ENCODE data around the gene GPR15.

Gene GPR15

GRCh38 chr3:98531622-98532274, at the start of gene GPR15:
Gene GPR15 (plus strand): TSS chr3:98531978. CDS start chr3:98532034, 56 bp downstream.
- DNase-seq (ENCODE audit: low spot score) = no peak

DNA sequence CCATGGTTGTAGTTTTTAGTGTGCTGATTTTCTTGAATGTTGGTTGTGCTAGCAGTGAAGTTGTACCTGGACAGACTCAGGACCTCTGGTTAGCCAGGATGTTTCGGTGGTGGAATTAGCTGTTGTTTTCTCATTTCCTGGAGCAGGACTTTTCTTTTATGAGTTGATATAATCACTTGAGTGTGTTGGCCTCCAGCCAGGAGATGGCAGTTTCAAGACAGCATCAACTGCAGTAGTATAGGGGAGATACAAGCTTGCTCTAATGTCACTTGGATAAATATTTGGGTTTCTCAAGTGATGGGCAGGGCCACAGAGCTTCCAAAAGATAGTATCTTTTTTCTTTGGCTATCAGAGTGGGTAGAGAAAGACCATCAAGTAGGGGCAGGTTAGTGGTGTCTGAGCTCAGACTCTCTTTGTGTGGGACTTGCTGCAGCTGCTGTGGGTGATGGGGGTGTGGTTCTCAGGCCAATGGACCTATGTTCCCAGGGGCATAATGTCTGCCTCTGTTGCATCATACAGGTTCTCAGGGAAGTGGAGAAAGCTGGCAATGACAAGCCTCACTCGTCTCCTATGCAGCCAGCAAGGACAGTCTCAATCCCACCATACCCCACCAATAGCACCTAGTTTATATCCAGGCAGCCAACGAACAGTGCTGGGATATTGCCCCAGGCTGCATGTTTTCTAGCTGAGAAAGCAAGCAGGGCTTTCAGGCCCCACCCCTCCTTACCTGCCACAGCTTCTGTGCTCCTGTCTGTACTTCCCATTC, 48.9 kb upstream of the GPR15 start:
- DNase-seq (ENCODE audit: low spot score) = no peak

DNA sequence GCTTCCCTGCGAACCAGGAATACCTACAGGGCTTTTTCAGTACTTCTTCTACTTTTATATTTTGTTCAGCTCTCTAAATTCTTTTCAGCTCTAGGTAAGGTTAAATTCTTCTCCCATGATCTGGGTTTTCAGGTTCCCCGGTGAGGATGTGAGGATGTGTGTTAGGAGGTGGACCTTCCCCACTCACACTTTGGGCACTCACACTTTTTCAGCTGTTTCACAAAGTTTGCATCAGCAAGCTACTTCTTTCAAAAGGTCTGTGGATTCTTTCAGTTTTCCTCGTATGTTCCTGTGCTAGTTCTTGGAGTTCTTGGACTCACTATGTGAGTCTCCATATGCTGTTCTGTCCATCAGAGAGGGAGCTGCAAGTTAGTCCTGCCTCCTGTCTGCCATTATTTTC, 48.2 kb upstream of the GPR15 start:
- no peak for DNase-seq (ENCODE audit: low spot score)

- DNase-seq (ENCODE audit: low spot score) = no peak
Observed at GRCh38 chr3:98497381-98497780, 34.4 kb upstream of the GPR15 start, which contains the start of gene OR5K2. Gene OR5K2 (plus strand): TSS chr3:98497681. CDS start chr3:98497681, 0 bp downstream.

DNA sequence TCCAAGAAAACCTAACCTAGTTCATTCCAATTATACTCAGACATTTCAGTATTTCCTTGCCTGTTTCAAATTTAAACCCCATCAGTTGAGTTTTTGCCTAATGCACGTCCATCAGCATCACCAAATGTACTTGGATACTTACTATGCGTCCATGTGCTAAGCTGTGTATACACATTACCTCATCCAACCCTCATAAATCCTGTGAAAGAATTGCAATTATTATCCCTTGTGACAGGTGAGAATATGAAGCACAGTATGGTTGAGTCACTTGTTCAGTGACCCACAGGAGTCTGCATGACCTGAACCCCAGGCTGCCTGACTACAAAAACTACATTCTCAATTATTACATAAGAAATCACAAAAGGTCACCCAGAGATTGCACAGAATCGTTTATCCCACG, 31.8 kb upstream of the GPR15 start:
- no peak for DNase-seq (ENCODE audit: low spot score)

DNA sequence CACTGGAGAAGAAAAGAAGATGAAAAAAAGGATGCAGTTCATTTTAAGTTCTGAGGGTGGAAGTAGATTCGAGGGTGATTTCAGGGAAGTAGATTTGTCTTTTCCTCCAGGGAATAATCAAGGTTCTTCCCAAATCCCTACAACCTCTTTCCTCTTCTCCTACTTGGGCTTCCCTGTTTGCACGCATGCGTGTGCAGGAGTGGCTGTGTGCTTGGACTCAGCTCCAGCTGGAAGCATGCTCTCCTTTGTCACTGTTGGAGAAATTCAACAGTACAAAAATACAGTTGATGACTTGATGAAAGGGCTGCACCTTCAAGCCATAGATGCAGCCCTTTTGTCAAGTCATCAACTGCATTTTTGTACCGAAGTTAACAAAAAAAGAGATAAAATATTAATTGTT, 30.5 kb upstream of the GPR15 start:
- no peak for DNase-seq (ENCODE audit: low spot score)

DNA sequence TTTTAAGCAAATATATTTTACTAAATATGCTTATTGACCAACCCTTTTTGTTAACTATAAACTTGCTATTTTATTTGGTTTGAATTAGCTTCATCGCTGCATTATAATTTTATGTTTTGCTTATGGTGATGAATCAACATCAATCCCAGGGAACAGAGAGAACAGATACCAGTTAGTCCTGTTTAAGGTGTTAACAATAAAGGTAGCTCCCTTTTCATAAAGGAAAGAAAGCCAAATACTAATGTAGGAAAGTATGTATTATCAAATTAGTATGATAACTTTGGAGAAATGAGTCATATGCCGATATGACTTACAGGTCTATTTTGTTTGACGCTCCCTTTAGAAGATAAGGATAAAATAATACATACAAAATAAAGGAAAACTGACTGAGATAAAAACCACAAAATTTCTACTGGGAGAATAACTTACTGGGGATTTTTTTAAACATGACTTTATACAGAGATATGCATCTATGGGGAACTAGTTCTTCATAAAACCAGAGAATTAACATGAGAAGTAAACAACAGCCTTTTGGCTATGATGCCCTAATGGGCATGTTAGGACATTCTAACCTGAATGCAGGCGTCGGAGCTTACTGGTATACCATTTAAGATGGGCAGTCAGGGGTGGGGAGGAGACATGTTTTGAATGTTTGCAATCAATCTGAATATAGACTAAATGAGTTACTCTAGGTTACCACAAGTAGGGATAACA, 29.8 kb upstream of the GPR15 start:
- no peak for DNase-seq (ENCODE audit: low spot score)

DNA sequence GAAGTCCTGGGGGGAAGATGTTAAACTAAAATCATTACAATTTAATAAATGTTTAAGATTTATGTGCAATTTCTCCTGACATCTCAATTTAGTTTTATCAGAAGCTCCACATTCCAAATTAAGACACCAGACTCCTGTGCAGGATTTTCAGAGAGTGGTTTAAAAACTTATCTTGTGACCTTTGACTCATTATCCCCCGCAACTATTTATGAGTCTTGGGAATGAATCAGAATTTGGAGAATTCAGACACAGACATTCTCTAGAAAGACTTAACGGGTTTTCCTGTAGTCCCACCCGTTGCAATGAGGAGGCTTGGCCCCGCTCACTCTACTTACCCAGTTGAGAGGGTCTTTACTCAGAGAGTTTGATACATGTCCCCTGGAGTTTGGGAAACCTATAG, 27.2 kb upstream of the GPR15 start:
- DNase-seq (ENCODE audit: low spot score) = no peak

- no peak for DNase-seq (ENCODE audit: low spot score)
Observed at GRCh38 chr3:98508582-98508981, 23.2 kb upstream of the GPR15 start.

GRCh38 chr3:98512576-98512975, 19.2 kb upstream of the GPR15 start:
- DNase-seq (ENCODE audit: low spot score) = no peak

DNA sequence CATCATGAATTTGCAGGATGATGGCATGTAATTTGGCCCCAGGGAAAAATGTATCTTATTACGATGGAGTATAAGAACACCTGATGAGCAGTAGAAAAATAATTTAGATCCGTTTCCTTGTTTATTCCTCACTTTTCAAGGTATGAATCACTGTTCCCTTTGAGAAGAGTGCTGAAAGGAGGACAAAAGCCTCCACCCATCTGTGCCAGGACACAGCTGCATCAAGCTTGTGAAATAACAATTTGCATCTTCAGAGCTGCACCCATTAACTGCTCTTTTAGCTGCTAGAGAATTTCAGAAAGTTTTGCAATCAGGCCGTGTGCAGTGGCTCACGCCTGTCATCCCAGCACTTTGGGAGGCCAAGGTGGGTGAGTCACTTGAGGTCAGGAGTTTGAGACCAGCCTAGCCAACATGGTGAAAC, 18.7 kb upstream of the GPR15 start:
- DNase-seq (ENCODE audit: low spot score) = no peak

DNA sequence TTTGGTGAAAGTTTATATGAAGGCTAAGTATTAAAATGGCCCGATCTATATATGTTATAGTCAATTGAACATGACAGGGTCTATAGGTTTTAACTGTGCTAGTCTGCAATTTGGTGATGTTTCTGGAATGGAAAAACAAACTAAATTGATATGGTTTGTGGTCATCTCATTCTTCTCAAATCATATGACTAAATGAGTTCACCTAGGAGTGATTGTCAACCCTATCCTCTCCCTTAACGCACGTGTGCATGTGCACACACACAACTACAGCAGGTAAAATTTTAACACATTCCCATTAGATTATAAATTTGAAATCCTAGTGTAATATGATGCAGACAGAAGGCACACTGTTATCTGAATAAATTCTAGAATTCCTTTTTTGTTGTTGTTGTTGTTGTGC, 18.0 kb upstream of the GPR15 start:
- no peak for DNase-seq (ENCODE audit: low spot score)

GRCh38 chr3:98514948-98515347, 16.8 kb upstream of the GPR15 start:
- no peak for DNase-seq (ENCODE audit: low spot score)

DNA sequence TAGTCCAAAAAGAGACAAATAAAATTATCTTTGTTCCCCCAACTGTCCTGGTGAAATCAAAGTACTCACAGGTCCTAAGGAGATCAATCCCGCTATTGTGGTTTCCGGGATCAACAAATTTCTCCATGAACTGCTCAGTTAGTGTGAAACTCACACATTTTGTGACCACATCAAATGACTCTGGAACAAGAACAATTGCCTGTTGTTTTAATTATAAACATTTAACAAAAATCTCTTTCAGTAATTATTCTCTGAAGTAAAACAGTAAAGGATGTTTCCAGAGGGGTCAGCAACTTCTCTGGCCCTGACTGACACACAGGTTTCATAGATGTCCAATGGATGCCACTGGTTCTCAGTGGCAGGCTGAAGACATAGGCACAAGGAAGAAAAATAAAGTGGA, 13.0 kb upstream of the GPR15 start:
- no peak for DNase-seq (ENCODE audit: low spot score)

GRCh38 chr3:98519351-98519750, 12.4 kb upstream of the GPR15 start:
- DNase-seq (ENCODE audit: low spot score) = no peak

DNA sequence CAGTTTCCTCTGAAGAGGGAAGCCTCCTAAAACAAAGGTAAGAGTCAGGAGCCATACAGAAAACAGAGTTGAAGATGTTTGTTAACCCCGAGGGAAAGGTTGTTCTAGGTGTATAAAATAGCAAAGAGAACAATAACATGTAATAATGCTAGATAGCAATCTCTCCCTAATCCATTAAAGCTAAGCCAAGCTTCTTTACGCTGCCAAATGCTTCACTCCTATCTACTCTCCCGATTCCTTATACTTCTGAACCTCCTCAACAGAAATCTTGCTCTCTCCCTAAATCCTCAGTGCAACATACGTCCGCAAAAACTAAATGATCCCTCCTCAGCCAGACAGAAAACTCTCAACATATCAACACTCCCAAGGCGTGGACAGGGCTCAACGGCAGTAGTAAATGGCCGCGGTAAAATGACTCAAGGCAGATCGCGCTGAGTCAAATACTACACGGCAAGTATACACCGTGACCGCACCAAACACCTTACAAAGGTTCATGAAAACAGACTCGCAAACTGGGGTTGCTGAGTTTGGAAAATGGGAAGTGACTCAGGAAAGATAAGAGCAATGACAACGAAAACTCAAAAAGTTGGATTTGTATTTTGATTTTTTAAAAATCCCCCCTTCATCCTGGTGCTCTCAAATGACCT, 9.8 kb upstream of the GPR15 start:
- peak; percentile 68 for DNase-seq (ENCODE audit: low spot score)

- DNase-seq (ENCODE audit: low spot score) = peak; percentile 98
Observed at GRCh38 chr3:98522544-98523281, 9.1 kb upstream of the GPR15 start, which contains the start of gene CLDND1. Gene CLDND1 (minus strand): TSS chr3:98522902. CDS start chr3:98521424, 1,478 bp downstream.

GRCh38 chr3:98525494-98525893, 6.3 kb upstream of the GPR15 start:
- no peak for DNase-seq (ENCODE audit: low spot score)

GRCh38 chr3:98528474-98529346, 3.1 kb upstream of the GPR15 start:
- no peak for DNase-seq (ENCODE audit: low spot score)

- no peak for DNase-seq (ENCODE audit: low spot score)
Observed at GRCh38 chr3:98529856-98530459, 1.8 kb upstream of the GPR15 start.

All from left forelimb (tissue), 1 donor.